SK-N-SH (cell line): Measurements from ENCODE around the gene IFNW1. TPM values are rescaled to one million over a fixed set of nuclear protein-coding genes. Genes with fewer than 3 reads are reported as not detected.

ENCODE experiments used
- CTCF ChIA-PET: fragments of 300-600, 350-600 bp; formaldehyde crosslinking; extraction: SDS; loops from one replicate; lab custom pipeline; 2021; lab: Yijun Ruan, JAX
- POLR2A ChIA-PET: fragments of 350-600 bp; sonication (Branson Sonifier 250); formaldehyde crosslinking; extraction: SDS; loops from one replicate; lab custom pipeline; 2020; ENCODE audit warnings: antibody characterized with exemption, inconsistent platforms; lab: Yijun Ruan, JAX
- DNase-seq: peaks from one replicate; pipeline ENCODE4 v3.0.0; 2012
- H2AFZ ChIP-seq: fragments of 200-600 bp; sonication (generic); 2 replicates; pipeline ENCODE4 v1.8.1; 2016; ENCODE audit warnings: antibody characterized with exemption, mild to moderate bottlenecking, low read depth
- H3F3A ChIP-seq: fragments of 200-600 bp; sonication (generic); replicated peaks from 2 replicates; pipeline ENCODE3; 2016; ENCODE audit warnings: antibody characterized with exemption, mild to moderate bottlenecking; ENCODE audit not compliant: insufficient read depth
- H3K27ac ChIP-seq, 2 experiments: fragments of 200-500 bp in 1 of 2; fragments of 200-600 bp in 1 of 2; sonication (Bioruptor generic) in 1 of 2; sonication (generic), shearing (Covaris generic) in 1 of 2; 2 replicates each; pipeline versions ENCODE4 v1.5.1 to v1.6.1; 2014 to 2016; ENCODE audit warnings: low read depth in 2 of 2, inconsistent platforms in 1 of 2, low read length in 1 of 2, mild to moderate bottlenecking in 1 of 2, mixed read lengths in 1 of 2
- H3K27me3 ChIP-seq: fragments of 200-600 bp; sonication (generic), shearing (Covaris generic); 2 replicates; pipeline ENCODE4 v1.6.1; 2016; ENCODE audit warnings: mixed run types; ENCODE audit not compliant: insufficient read depth
- H3K36me3 ChIP-seq, 2 experiments: fragments of 200-500 bp in 1 of 2; fragments of 200-600 bp in 1 of 2; sonication (Bioruptor generic) in 1 of 2; sonication (generic) in 1 of 2; replicated peaks in 1 of 2; 2 replicates each; pipeline versions ENCODE3 to v1.5.1; 2014 to 2016; ENCODE audit warnings: low read length in 1 of 2, mild to moderate bottlenecking in 1 of 2; ENCODE audit not compliant: insufficient read depth in 2 of 2, control insufficient read depth in 1 of 2
- H3K4me1 ChIP-seq, 2 experiments: fragments of 200-500 bp in 1 of 2; fragments of 200-600 bp in 1 of 2; sonication (Bioruptor generic) in 1 of 2; sonication (generic), shearing (Covaris generic) in 1 of 2; 2 replicates each; pipeline versions ENCODE4 v1.5.1 to v1.6.1; 2014 to 2016; ENCODE audit warnings: low read depth in 1 of 2, low read length in 1 of 2, mixed run types in 1 of 2; ENCODE audit not compliant: insufficient read depth in 2 of 2, control insufficient read depth in 1 of 2
- H3K4me2 ChIP-seq: fragments of 200-600 bp; sonication (generic), shearing (Covaris generic); 2 replicates; pipeline ENCODE4 v1.6.1; 2017; ENCODE audit warnings: mixed run types
- H3K4me3 ChIP-seq, 2 experiments: fragments of 200-500 bp in 1 of 2; fragments of 200-600 bp in 1 of 2; sonication (Bioruptor generic) in 1 of 2; sonication (generic), shearing (Covaris generic) in 1 of 2; 2 replicates each; pipeline versions ENCODE4 v1.5.1 to v1.8.1; 2014 to 2016; ENCODE audit warnings: low read depth in 2 of 2, inconsistent platforms in 1 of 2, low read length in 1 of 2, mild to moderate bottlenecking in 1 of 2, mixed read lengths in 1 of 2, moderate library complexity in 1 of 2
- H3K79me2 ChIP-seq: fragments of 200-600 bp; sonication (generic); 2 replicates; pipeline ENCODE4 v1.8.1; 2017; ENCODE audit warnings: mild to moderate bottlenecking; ENCODE audit not compliant: insufficient read depth
- H3K9ac ChIP-seq: fragments of 200-600 bp; sonication (generic); 2 replicates; pipeline ENCODE4 v1.6.1; 2017; ENCODE audit warnings: mixed run types
- H3K9me2 ChIP-seq: fragments of 200-600 bp; sonication (generic); 2 replicates; pipeline ENCODE4 v1.6.1; 2017; ENCODE audit warnings: mixed run types
- H3K9me3 ChIP-seq: fragments of 200-600 bp; sonication (generic); 2 replicates; pipeline ENCODE4 v1.6.1; 2017; ENCODE audit warnings: mixed run types, mild to moderate bottlenecking, moderate library complexity
- H4K20me1 ChIP-seq: fragments of 200-600 bp; sonication (generic); 2 replicates; pipeline ENCODE4 v1.6.1; 2017; ENCODE audit warnings: mild to moderate bottlenecking, mixed run types; ENCODE audit not compliant: insufficient read depth
- CHD2 ChIP-seq: fragments of 150-350 bp; IDR thresholded peaks from 2 replicates; pipeline ENCODE4 v1.6.1; 2018; ENCODE audit warnings: low read length; ENCODE audit not compliant: partially characterized antibody
- ELF1 ChIP-seq: IDR thresholded peaks from 2 replicates; pipeline ENCODE4 v1.4.0; 2012
- EP300 ChIP-seq, 2 experiments: IDR thresholded peaks; 2 replicates each; pipeline versions ENCODE4 v1.4.0 to v1.6.1; 2012; ENCODE audit warnings: borderline replicate concordance in 1 of 2, low read depth in 1 of 2, low read length in 1 of 2
- FOXJ3 ChIP-seq: sonication (generic); formaldehyde crosslinking; IDR thresholded peaks from 2 replicates; pipeline ENCODE4 v1.5.1; 2020; ENCODE audit warnings: mild to moderate bottlenecking, missing genetic modification reagents
- FOXM1 ChIP-seq: IDR thresholded peaks from 2 replicates; pipeline ENCODE4 v1.4.0; 2012; ENCODE audit warnings: low read depth, mild to moderate bottlenecking
- GABPA ChIP-seq: IDR thresholded peaks from 2 replicates; pipeline ENCODE4 v1.4.0; 2012; ENCODE audit warnings: low read depth, mild to moderate bottlenecking
- MEF2A ChIP-seq: IDR thresholded peaks from 2 replicates; pipeline ENCODE4 v1.4.0; 2012; ENCODE audit warnings: low read depth, borderline replicate concordance
- NRF1 ChIP-seq: IDR thresholded peaks from 2 replicates; pipeline ENCODE4 v1.6.1; 2012; ENCODE audit warnings: low read depth, mild to moderate bottlenecking, low read length
- RCOR1 ChIP-seq: fragments of 150-350 bp; IDR thresholded peaks from 2 replicates; pipeline ENCODE4 v1.6.1; 2017; ENCODE audit warnings: antibody characterized with exemption, low read length
- REST ChIP-seq: IDR thresholded peaks from 2 replicates; pipeline ENCODE4 v1.6.1; 2012; ENCODE audit warnings: mild to moderate bottlenecking, low read depth, low read length, moderate library complexity
- RFX5 ChIP-seq: IDR thresholded peaks from 2 replicates; pipeline ENCODE4 v1.6.1; 2012; ENCODE audit warnings: mild to moderate bottlenecking, improper control_type of control experiment, low read length
- SIN3A ChIP-seq: IDR thresholded peaks from 2 replicates; pipeline ENCODE4 v1.6.1; 2012; ENCODE audit warnings: low read depth, mild to moderate bottlenecking, low read length, moderate library complexity, borderline replicate concordance
- WGBS: methylation state at CpG from one replicate; pipeline ENCODE4 v1.1.6; 2017; ENCODE audit warnings: low lambda C conversion rate; 5-methylcytosine and 5-hydroxymethylcytosine counted together
- polyA plus RNA-seq, 3 experiments: library from polyadenylated mRNA; depleted of rRNA; stranded (reverse); fragments of >200 nt; gene quantifications; 2 replicates each; pipeline ENCODE4 v1.2.3, GENCODE V29; 2012
- TF ChIP-seq, protein P1 (sequence below): IDR thresholded peaks from 2 replicates; pipeline ENCODE4 v1.4.0; 2012; ENCODE audit warnings: low read depth
- TF ChIP-seq, protein P2 (sequence below): fragments of 200-600 bp; sonication (generic); IDR thresholded peaks from 2 replicates; pipeline ENCODE4 v1.6.1; 2017; ENCODE audit warnings: antibody characterized with exemption, mild to moderate bottlenecking, moderate library complexity

The IFNW1 gene
- polyA plus RNA-seq, 1 of the 3 experiments (the other 2 are of a cell fraction) = not detected

- H3K9me3 ChIP-seq = no peaks in the 10 kb centered on the region
- ChIA-PET CTCF (interaction anchor here (1.9 kb wide), 1 partner anchor 23 kb away, joined by 9 read pairs; no protein-coding TSS in a partner anchor), POLR2A (no interaction called here)
- H3K9ac ChIP-seq = no peak overlapping the region
- H3K9me2 ChIP-seq = no peaks in the 10 kb centered on the region
- H2AFZ ChIP-seq = no peak overlapping the region
- H3K27ac ChIP-seq = no peak overlapping the region
- no peaks in the 10 kb centered on the region for H4K20me1 ChIP-seq
- no peaks in the 10 kb centered on the region for H3K4me1 ChIP-seq
- TF ChIP-seq REST (no peak), ELF1 (no peak), CHD2 (no peak), EP300 (IDR thresholded peaks at IDR 0.05; ENCODE audit: borderline replicate concordance in 1 of 2, low read depth in 1 of 2, low read length in 1 of 2) (no peak), RCOR1 (no peak), FOXM1 (no peak), MEF2A (no peak), RFX5 (no peak), FOXJ3 (CRISPR knock-in tag) (no peak), SIN3A (no peak), NRF1 (no peak), GABPA (no peak)
- TF ChIP-seq, protein P1, sequence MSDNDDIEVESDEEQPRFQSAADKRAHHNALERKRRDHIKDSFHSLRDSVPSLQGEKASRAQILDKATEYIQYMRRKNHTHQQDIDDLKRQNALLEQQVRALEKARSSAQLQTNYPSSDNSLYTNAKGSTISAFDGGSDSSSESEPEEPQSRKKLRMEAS = no peak
- TF ChIP-seq, protein P2, sequence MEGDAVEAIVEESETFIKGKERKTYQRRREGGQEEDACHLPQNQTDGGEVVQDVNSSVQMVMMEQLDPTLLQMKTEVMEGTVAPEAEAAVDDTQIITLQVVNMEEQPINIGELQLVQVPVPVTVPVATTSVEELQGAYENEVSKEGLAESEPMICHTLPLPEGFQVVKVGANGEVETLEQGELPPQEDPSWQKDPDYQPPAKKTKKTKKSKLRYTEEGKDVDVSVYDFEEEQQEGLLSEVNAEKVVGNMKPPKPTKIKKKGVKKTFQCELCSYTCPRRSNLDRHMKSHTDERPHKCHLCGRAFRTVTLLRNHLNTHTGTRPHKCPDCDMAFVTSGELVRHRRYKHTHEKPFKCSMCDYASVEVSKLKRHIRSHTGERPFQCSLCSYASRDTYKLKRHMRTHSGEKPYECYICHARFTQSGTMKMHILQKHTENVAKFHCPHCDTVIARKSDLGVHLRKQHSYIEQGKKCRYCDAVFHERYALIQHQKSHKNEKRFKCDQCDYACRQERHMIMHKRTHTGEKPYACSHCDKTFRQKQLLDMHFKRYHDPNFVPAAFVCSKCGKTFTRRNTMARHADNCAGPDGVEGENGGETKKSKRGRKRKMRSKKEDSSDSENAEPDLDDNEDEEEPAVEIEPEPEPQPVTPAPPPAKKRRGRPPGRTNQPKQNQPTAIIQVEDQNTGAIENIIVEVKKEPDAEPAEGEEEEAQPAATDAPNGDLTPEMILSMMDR = no peak
- WGBS = 0% methylated on average over 1 of the region's 1 CpG
- no peak overlapping the region for H3K4me3 ChIP-seq
- no peak for DNase-seq
- no peak overlapping the region for H3K4me2 ChIP-seq
- no peaks in the 10 kb centered on the region for H3K27me3 ChIP-seq
- H3K36me3 ChIP-seq = no peaks in the 10 kb centered on the region
- no peaks in the 10 kb centered on the region for H3F3A ChIP-seq
- H3K79me2 ChIP-seq = no peaks in the 10 kb centered on the region
These were observed 18.5 kb upstream of the IFNW1 start for GRCh38 chr9:21160178-21160577.
